HEK293 (cell line): ENCODE measurements around the gene PIK3C2B.

ENCODE experiments used
- CTCF ChIA-PET: fragments of 350-600 bp; formaldehyde crosslinking; extraction: SDS; loops from one replicate; lab custom pipeline; 2021; ENCODE audit warnings: antibody characterized with exemption; lab: Yijun Ruan, JAX
- POLR2A ChIA-PET: fragments of 300-600 bp; formaldehyde crosslinking; extraction: SDS; loops from one replicate; lab custom pipeline; 2020; ENCODE audit warnings: antibody characterized with exemption, inconsistent platforms; lab: Yijun Ruan, JAX
- H3K27ac ChIP-seq: fragments of 200-500 bp; sonication (Bioruptor generic); 2 replicates; pipeline ENCODE4 v1.5.1; 2014; ENCODE audit warnings: low read depth, low read length, control low read depth, inconsistent platforms; ENCODE audit errors: extremely low read depth
- H3K36me3 ChIP-seq, 2 experiments: fragments of 200-500 bp in 1 of 2; sonication (Bioruptor generic) in 1 of 2; 1 replicate in 1 of 2; 2 replicates in 1 of 2; pipeline ENCODE4 v1.5.1; 2014 to 2017; ENCODE audit warnings: inconsistent platforms in 2 of 2, low read length in 2 of 2; ENCODE audit not compliant: control insufficient read depth in 2 of 2, insufficient read depth in 1 of 2
- H3K4me1 ChIP-seq: fragments of 200-500 bp; sonication (Bioruptor generic); 2 replicates; pipeline ENCODE4 v1.5.1; 2014; ENCODE audit warnings: mild to moderate bottlenecking, low read length, inconsistent platforms; ENCODE audit not compliant: control insufficient read depth, insufficient read depth
- H3K4me3 ChIP-seq: 2 replicates; pipeline ENCODE4 v1.5.1; 2011; ENCODE audit warnings: low read depth, mild to moderate bottlenecking, control low read depth, low read length, moderate library complexity
- H3K9me3 ChIP-seq: fragments of 200-500 bp; sonication (Bioruptor generic); 2 replicates; pipeline ENCODE4 v1.5.1; 2014; ENCODE audit warnings: low read depth, low read length, inconsistent platforms; ENCODE audit not compliant: control insufficient read depth, insufficient read depth
- BCL6B ChIP-seq: fragments of 450-650 bp; formaldehyde crosslinking; IDR thresholded peaks from 2 replicates; pipeline ENCODE4 v1.5.1; 2017; ENCODE audit warnings: missing biosample characterization, missing genetic modification characterization
- CTCF ChIP-seq: fragments of 450-650 bp; formaldehyde crosslinking; IDR thresholded peaks from 2 replicates; pipeline ENCODE4 v1.5.1; 2016; ENCODE audit warnings: missing biosample characterization, missing genetic modification characterization
- GLIS1 ChIP-seq: fragments of 450-650 bp; formaldehyde crosslinking; IDR thresholded peaks from 2 replicates; pipeline ENCODE4 v1.5.1; 2016; ENCODE audit warnings: missing biosample characterization, missing genetic modification characterization
- OSR2 ChIP-seq: fragments of 450-650 bp; formaldehyde crosslinking; IDR thresholded peaks from 2 replicates; pipeline ENCODE4 v1.5.1; 2016; ENCODE audit warnings: missing biosample characterization, missing genetic modification characterization
- PRDM6 ChIP-seq: fragments of 450-650 bp; formaldehyde crosslinking; IDR thresholded peaks from 2 replicates; pipeline ENCODE4 v1.5.1; 2017; ENCODE audit warnings: missing biosample characterization, missing genetic modification characterization
- SCRT2 ChIP-seq: fragments of 450-650 bp; formaldehyde crosslinking; IDR thresholded peaks from 2 replicates; pipeline ENCODE4 v1.5.1; 2016; ENCODE audit warnings: missing biosample characterization, missing genetic modification characterization
- SP7 ChIP-seq: fragments of 450-650 bp; formaldehyde crosslinking; IDR thresholded peaks from 2 replicates; pipeline ENCODE4 v1.5.1; 2016; ENCODE audit warnings: missing biosample characterization, missing genetic modification characterization
- ZBTB8A ChIP-seq: fragments of 450-650 bp; formaldehyde crosslinking; IDR thresholded peaks from 2 replicates; pipeline ENCODE4 v1.5.1; 2016; ENCODE audit warnings: missing biosample characterization, missing genetic modification characterization
- ZEB2 ChIP-seq: fragments of 450-650 bp; formaldehyde crosslinking; IDR thresholded peaks from 2 replicates; pipeline ENCODE4 v1.5.1; 2016; ENCODE audit warnings: missing biosample characterization, missing genetic modification characterization
- ZNF2 ChIP-seq: fragments of 450-650 bp; formaldehyde crosslinking; IDR thresholded peaks from 2 replicates; pipeline ENCODE4 v1.5.1; 2016; ENCODE audit warnings: missing biosample characterization, missing genetic modification characterization
- ZNF335 ChIP-seq: fragments of 450-650 bp; formaldehyde crosslinking; conservative IDR thresholded peaks from 2 replicates; pipeline ENCODE4 v1.5.1; 2016; ENCODE audit warnings: missing biosample characterization, missing genetic modification characterization
- ZNF354C ChIP-seq: fragments of 450-650 bp; formaldehyde crosslinking; IDR thresholded peaks from 2 replicates; pipeline ENCODE4 v1.5.1; 2016; ENCODE audit warnings: missing biosample characterization, missing genetic modification characterization, low read depth, borderline replicate concordance
- ZNF366 ChIP-seq: fragments of 450-650 bp; formaldehyde crosslinking; conservative IDR thresholded peaks from 2 replicates; pipeline ENCODE4 v1.5.1; 2016; ENCODE audit warnings: missing biosample characterization, missing genetic modification characterization
- ZNF394 ChIP-seq: fragments of 450-650 bp; formaldehyde crosslinking; IDR thresholded peaks from 2 replicates; pipeline ENCODE4 v1.5.1; 2016; ENCODE audit warnings: missing biosample characterization, missing genetic modification characterization, mild to moderate bottlenecking, moderate library complexity, borderline replicate concordance
- ZNF510 ChIP-seq: fragments of 450-650 bp; formaldehyde crosslinking; IDR thresholded peaks from 2 replicates; pipeline ENCODE4 v1.5.1; 2018; ENCODE audit warnings: mild to moderate bottlenecking, missing genetic modification characterization, missing biosample characterization; ENCODE audit not compliant: insufficient replicate concordance
- ZNF544 ChIP-seq: fragments of 450-650 bp; formaldehyde crosslinking; IDR thresholded peaks from 2 replicates; pipeline ENCODE4 v1.5.0; 2017; ENCODE audit warnings: missing biosample characterization, missing genetic modification characterization
- ZNF629 ChIP-seq: fragments of 450-650 bp; formaldehyde crosslinking; IDR thresholded peaks from 2 replicates; pipeline ENCODE4 v1.5.1; 2017; ENCODE audit warnings: missing biosample characterization, missing genetic modification characterization
- ZNF654 ChIP-seq: fragments of 450-650 bp; formaldehyde crosslinking; IDR thresholded peaks from 2 replicates; pipeline ENCODE4 v1.5.1; 2016; ENCODE audit warnings: low read depth, missing biosample characterization, missing genetic modification characterization
- ZNF658 ChIP-seq: fragments of 450-650 bp; formaldehyde crosslinking; IDR thresholded peaks from 2 replicates; pipeline ENCODE4; 2016; ENCODE audit warnings: missing biosample characterization, missing genetic modification characterization
- ZNF660 ChIP-seq: fragments of 450-650 bp; IDR thresholded peaks from 2 replicates; pipeline ENCODE4 v1.5.1; 2018; ENCODE audit warnings: missing biosample characterization, mild to moderate bottlenecking, missing genetic modification characterization
- ZNF704 ChIP-seq: fragments of 450-650 bp; formaldehyde crosslinking; IDR thresholded peaks from 2 replicates; pipeline ENCODE4 v1.5.1; 2016; ENCODE audit warnings: missing biosample characterization, missing genetic modification characterization
- ZNF792 ChIP-seq: fragments of 450-650 bp; formaldehyde crosslinking; IDR thresholded peaks from 2 replicates; pipeline ENCODE4 v1.5.1; 2016; ENCODE audit warnings: missing biosample characterization, missing genetic modification characterization
- TF ChIP-seq, protein P1 (sequence below): fragments of 450-650 bp; formaldehyde crosslinking; IDR thresholded peaks from 2 replicates; pipeline ENCODE4 v1.5.1; 2016; ENCODE audit warnings: missing biosample characterization, missing genetic modification characterization
- TF ChIP-seq, protein P2 (sequence below): fragments of 450-650 bp; formaldehyde crosslinking; IDR thresholded peaks from 2 replicates; pipeline ENCODE4 v1.5.1; 2017; ENCODE audit warnings: missing biosample characterization, missing genetic modification characterization
- TF ChIP-seq, protein P3 (sequence below): fragments of 450-650 bp; formaldehyde crosslinking; IDR thresholded peaks from 2 replicates; pipeline ENCODE4 v1.5.1; 2016; ENCODE audit warnings: missing biosample characterization, missing genetic modification characterization

PIK3C2B gene

GRCh38 chr1:204446413-204447111 lies 48.0 kb downstream of the PIK3C2B start:
- Histone ChIP-seq H3K9me3 (no peaks in the 10 kb centered on the region), H3K27ac (no peak overlapping the region), H3K4me3 (no peak overlapping the region), H3K4me1 (peaks cover 3% of the 10 kb centered on the region; the same call in 1 of the 2 replicates), H3K36me3 (peaks cover 5 to 36% of the 10 kb centered on the region in 2 experiments; a peak in 2 of 3 replicates)
- ChIA-PET POLR2A (interaction anchor here (1.2 to 2.8 kb wide), 3 partner anchors 38 to 59 kb away, joined by 4 to 20 read pairs (median 5); partner anchors contain the start of gene PIK3C2B), CTCF (interaction anchor here (0.6 to 10.8 kb wide), 28 partner anchors 8 to 361 kb away, joined by 3 to 314 read pairs (median 5); partner anchors contain the start of gene PIK3C2B)
- TF ChIP-seq BCL6B (tag by site-specific recombination) (no peak), PRDM6 (tag by site-specific recombination) (no peak), ZNF366 (peak; percentile 38; the same call in 1 of the 2 replicates), ZNF654 (tag by site-specific recombination) (peak; percentile 22; the same call in 1 of the 2 replicates), ZNF658 (no peak), ZNF394 (tag by site-specific recombination) (peak; percentile 95), ZNF354C (tag by site-specific recombination) (no peak), SCRT2 (tag by site-specific recombination) (0 out of 2 replicates have a peak, but pooled peaks have one; percentile 10), ZNF629 (tag by site-specific recombination) (no peak), OSR2 (tag by site-specific recombination) (peak; percentile 59; the same call in 1 of the 2 replicates), ZNF792 (tag by site-specific recombination) (no peak; the same call in 1 of the 2 replicates), ZBTB8A (tag by site-specific recombination) (peak; percentile 25; the same call in 1 of the 2 replicates), SP7 (no peak; the same call in 1 of the 2 replicates), ZNF660 (tag by site-specific recombination) (no peak), ZEB2 (tag by site-specific recombination) (0 out of 2 replicates have a peak, but pooled peaks have one; percentile 16), ZNF335 (tag by site-specific recombination) (peak; percentile 56), ZNF704 (tag by site-specific recombination) (no peak), GLIS1 (tag by site-specific recombination) (peak; percentile 71), CTCF (tag by site-specific recombination) (peak; percentile 53; the same call in 1 of the 2 replicates), ZNF544 (tag by site-specific recombination) (no peak), ZNF2 (peak; percentile 91), ZNF510 (tag by site-specific recombination) (no peak)
- TF ChIP-seq, protein P1, sequence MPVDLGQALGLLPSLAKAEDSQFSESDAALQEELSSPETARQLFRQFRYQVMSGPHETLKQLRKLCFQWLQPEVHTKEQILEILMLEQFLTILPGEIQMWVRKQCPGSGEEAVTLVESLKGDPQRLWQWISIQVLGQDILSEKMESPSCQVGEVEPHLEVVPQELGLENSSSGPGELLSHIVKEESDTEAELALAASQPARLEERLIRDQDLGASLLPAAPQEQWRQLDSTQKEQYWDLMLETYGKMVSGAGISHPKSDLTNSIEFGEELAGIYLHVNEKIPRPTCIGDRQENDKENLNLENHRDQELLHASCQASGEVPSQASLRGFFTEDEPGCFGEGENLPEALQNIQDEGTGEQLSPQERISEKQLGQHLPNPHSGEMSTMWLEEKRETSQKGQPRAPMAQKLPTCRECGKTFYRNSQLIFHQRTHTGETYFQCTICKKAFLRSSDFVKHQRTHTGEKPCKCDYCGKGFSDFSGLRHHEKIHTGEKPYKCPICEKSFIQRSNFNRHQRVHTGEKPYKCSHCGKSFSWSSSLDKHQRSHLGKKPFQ (tag by site-specific recombination) = no peak
- TF ChIP-seq, protein P2, sequence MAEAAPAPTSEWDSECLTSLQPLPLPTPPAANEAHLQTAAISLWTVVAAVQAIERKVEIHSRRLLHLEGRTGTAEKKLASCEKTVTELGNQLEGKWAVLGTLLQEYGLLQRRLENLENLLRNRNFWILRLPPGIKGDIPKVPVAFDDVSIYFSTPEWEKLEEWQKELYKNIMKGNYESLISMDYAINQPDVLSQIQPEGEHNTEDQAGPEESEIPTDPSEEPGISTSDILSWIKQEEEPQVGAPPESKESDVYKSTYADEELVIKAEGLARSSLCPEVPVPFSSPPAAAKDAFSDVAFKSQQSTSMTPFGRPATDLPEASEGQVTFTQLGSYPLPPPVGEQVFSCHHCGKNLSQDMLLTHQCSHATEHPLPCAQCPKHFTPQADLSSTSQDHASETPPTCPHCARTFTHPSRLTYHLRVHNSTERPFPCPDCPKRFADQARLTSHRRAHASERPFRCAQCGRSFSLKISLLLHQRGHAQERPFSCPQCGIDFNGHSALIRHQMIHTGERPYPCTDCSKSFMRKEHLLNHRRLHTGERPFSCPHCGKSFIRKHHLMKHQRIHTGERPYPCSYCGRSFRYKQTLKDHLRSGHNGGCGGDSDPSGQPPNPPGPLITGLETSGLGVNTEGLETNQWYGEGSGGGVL (tag by site-specific recombination) = peak; percentile 23; the same call in 1 of the 2 replicates
- TF ChIP-seq, protein P3, sequence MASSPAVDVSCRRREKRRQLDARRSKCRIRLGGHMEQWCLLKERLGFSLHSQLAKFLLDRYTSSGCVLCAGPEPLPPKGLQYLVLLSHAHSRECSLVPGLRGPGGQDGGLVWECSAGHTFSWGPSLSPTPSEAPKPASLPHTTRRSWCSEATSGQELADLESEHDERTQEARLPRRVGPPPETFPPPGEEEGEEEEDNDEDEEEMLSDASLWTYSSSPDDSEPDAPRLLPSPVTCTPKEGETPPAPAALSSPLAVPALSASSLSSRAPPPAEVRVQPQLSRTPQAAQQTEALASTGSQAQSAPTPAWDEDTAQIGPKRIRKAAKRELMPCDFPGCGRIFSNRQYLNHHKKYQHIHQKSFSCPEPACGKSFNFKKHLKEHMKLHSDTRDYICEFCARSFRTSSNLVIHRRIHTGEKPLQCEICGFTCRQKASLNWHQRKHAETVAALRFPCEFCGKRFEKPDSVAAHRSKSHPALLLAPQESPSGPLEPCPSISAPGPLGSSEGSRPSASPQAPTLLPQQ (tag by site-specific recombination) = peak; percentile 17; the same call in 1 of the 2 replicates
